AG10803 (cell line): ENCODE data around the gene GTPBP10.

Source experiments
- DNase-seq: peaks from one replicate; pipeline ENCODE4 v3.0.0; 2010; ENCODE audit warnings: low read depth
- H3K4me3 ChIP-seq: 2 replicates; pipeline ENCODE4 v1.5.1; 2011; ENCODE audit warnings: mild to moderate bottlenecking, low read length, control low read depth
- CTCF ChIP-seq: conservative IDR thresholded peaks from 2 replicates; pipeline ENCODE4 v1.5.1; 2011; ENCODE audit warnings: mild to moderate bottlenecking, low read length, control low read depth, inconsistent platforms

The GTPBP10 gene

GRCh38 chr7:90383422-90383821 lies 36.9 kb downstream of the GTPBP10 start:
- no peak for TF ChIP-seq CTCF
- H3K4me3 ChIP-seq, result no peak overlapping the region

GRCh38 chr7:90383861-90384260 lies 37.3 kb downstream of the GTPBP10 start:
- no peak overlapping the region for H3K4me3 ChIP-seq
- DNase-seq, result peak; percentile 26
- TF ChIP-seq CTCF, result no peak

More at GRCh38 chr7:90383422-90383821, 36.9 kb downstream of the GTPBP10 start:
- DNase-seq, result peak; percentile 44

GRCh38 chr7:90384433-90384832 lies 37.9 kb downstream of the GTPBP10 start:
- no peak overlapping the region for H3K4me3 ChIP-seq
- no peak for TF ChIP-seq CTCF
- DNase-seq, result peak; percentile 10

GRCh38 chr7:90387470-90388240 lies 41.1 kb downstream of the GTPBP10 start:
- no peak for TF ChIP-seq CTCF
- no peak overlapping the region for H3K4me3 ChIP-seq
- no peak for DNase-seq

- TF ChIP-seq CTCF, result no peak
- no peak overlapping the region for H3K4me3 ChIP-seq
- no peak for DNase-seq
Measured at GRCh38 chr7:90390926-90391325, 44.4 kb downstream of the GTPBP10 start.

GRCh38 chr7:90391488-90391887 lies 45.0 kb downstream of the GTPBP10 start:
- TF ChIP-seq CTCF, result no peak
- H3K4me3 ChIP-seq, result no peak overlapping the region
- no peak for DNase-seq

- TF ChIP-seq CTCF, result no peak
- no peak for DNase-seq
- no peak overlapping the region for H3K4me3 ChIP-seq
Measured at GRCh38 chr7:90396420-90396819, 49.9 kb downstream of the GTPBP10 start.
